ENCODE measurements around the gene CCDC91.

The CCDC91 gene

DNA sequence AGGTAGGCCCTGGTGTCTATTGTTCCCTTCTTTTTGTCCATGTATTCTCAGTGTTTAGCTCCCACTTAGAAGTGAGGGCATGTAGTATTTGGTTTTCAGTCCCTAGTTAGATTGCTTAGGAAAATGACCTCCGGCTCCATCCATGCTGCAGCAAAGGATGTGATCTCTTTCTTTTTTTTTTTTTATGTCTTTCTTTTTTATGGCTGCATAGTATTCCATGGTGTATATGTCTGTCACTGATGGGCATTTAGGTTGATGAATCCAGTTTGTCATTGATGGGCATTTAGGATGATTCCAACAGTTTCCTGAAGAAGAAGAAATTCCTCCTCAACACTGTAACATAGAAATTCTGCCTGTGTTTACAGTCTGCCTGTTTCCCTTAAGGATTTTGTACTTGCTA is 231.1 kb downstream of the CCDC91 start:
- no peak overlapping the region for H3K4me3 ChIP-seq (ENCODE audit: low read depth, low read length)
- TF ChIP-seq, protein P1, sequence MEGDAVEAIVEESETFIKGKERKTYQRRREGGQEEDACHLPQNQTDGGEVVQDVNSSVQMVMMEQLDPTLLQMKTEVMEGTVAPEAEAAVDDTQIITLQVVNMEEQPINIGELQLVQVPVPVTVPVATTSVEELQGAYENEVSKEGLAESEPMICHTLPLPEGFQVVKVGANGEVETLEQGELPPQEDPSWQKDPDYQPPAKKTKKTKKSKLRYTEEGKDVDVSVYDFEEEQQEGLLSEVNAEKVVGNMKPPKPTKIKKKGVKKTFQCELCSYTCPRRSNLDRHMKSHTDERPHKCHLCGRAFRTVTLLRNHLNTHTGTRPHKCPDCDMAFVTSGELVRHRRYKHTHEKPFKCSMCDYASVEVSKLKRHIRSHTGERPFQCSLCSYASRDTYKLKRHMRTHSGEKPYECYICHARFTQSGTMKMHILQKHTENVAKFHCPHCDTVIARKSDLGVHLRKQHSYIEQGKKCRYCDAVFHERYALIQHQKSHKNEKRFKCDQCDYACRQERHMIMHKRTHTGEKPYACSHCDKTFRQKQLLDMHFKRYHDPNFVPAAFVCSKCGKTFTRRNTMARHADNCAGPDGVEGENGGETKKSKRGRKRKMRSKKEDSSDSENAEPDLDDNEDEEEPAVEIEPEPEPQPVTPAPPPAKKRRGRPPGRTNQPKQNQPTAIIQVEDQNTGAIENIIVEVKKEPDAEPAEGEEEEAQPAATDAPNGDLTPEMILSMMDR (IDR thresholded peaks at IDR 0.05; ENCODE audit: borderline replicate concordance, insufficient read depth, low read depth, low read length) = no peak

DNA sequence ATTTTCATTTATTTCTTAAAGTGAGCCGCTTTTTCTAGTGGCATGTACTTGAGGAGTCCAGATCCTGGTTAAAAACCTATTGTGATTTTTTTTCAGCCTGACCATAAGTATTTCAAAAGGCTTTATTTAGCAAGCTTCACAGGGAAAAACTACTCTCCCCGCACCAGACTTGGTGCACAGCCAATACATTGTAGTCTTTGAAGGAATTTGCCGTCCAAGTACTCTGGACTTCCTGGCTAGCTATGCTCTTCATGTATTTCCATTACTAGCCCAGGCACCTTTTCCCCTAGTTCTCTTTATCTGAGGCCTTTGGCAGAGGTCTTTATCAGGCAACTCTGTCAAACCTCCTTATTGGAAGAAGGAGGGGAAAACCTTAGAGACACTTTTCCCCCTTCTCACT is 234.7 kb downstream of the CCDC91 start:
- TF ChIP-seq, protein P1 (IDR thresholded peaks at IDR 0.05; ENCODE audit: borderline replicate concordance, insufficient read depth, low read depth, low read length) = no peak
- H3K4me3 ChIP-seq (ENCODE audit: low read depth, low read length) = no peak overlapping the region

GRCh38 chr12:28425526-28425925 is 235.3 kb downstream of the CCDC91 start:
- H3K4me3 ChIP-seq (ENCODE audit: low read depth, low read length) = no peak overlapping the region
- TF ChIP-seq, protein P1 (IDR thresholded peaks at IDR 0.05; ENCODE audit: borderline replicate concordance, insufficient read depth, low read depth, low read length) = no peak

- H3K4me3 ChIP-seq (ENCODE audit: low read depth, low read length) = no peak overlapping the region
- TF ChIP-seq, protein P1 (IDR thresholded peaks at IDR 0.05; ENCODE audit: borderline replicate concordance, insufficient read depth, low read depth, low read length) = no peak
These were observed 236.8 kb downstream of the CCDC91 start for GRCh38 chr12:28427046-28427445.

DNA sequence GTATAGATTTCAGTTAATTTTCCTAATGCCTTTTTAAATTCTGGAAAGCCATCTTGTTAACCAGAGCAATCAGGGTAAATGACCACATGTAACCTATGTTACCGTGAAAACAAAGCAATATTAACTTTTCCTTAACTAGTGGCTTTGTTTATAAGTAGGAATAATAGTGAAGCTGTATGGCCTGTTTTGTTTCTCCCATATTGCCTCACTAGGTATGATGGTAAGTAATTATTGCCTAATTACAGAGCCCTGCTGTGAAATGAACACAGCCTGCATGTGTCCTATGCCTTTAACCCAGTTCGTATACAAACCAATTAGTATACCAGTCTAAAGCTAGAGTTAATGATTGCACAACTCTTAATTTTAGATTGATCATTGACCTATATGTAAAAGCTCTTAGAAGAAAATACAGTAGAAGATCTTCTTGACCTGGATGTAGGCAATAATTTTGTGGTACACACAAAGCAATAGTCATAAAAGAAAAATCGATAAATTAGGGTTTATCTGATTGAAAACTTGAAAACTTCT is 249.9 kb downstream of the CCDC91 start:
- TF ChIP-seq, protein P1 (IDR thresholded peaks at IDR 0.05; ENCODE audit: borderline replicate concordance, insufficient read depth, low read depth, low read length) = no peak
- H3K4me3 ChIP-seq (ENCODE audit: low read depth, low read length) = no peak overlapping the region

DNA sequence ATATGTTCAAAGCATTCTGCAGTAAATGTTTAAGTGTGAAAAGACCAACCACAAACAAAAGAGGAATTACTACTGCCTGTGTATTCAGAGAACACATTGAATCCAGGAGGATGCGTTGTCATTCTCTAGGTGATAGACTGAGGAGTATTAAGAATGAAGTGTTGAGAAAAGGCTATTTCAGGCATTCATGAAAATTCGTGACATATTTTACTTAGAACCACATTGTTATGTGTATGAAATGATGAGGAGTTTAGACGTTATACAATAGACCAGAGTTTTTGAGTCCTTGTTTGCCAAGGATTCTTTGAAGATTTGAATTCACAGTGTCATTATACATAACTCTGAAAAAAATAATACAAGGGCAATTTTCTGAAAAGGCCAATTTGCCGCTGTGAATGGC is 251.8 kb downstream of the CCDC91 start:
- no peak overlapping the region for H3K4me3 ChIP-seq (ENCODE audit: low read depth, low read length)
- TF ChIP-seq, protein P1 (IDR thresholded peaks at IDR 0.05; ENCODE audit: borderline replicate concordance, insufficient read depth, low read depth, low read length) = no peak

DNA sequence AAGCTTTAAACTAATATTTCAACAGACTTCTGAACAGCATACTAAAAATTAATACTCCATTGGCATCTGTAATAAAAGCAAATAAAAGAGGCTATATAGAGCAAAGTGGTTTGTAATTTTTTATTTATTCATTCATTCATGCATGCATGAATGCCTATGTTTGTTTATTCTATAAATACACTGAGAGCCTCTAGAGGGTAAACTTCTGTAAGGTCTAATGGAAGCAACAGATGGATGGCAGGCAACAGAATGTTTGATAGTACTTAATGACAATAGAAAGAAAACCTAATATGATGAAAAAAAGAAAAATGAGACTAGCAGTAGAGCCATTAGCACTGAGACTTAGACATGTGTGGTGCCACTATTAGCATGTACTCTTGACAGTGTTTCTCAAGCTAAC is 253.1 kb downstream of the CCDC91 start:
- H3K4me3 ChIP-seq (ENCODE audit: low read depth, low read length) = no peak overlapping the region
- TF ChIP-seq, protein P1 (IDR thresholded peaks at IDR 0.05; ENCODE audit: borderline replicate concordance, insufficient read depth, low read depth, low read length) = no peak

Measured in GM12875 (cell line).